ENCODE data around the gene SERTAD4.

Gene SERTAD4

GRCh38 chr1:210198840-210199239 lies 33.8 kb upstream of the SERTAD4 start:
- intact Hi-C loops (cut with DNase I; ENCODE audit: low total_unique reads): loop anchor here (5.0 kb wide), 1 partner anchor 113 kb away; no protein-coding TSS in a partner anchor
- TF ChIP-seq CTCF (IDR thresholded peaks at IDR 0.05): no peak
- no peak overlapping the region for H3K4me3 ChIP-seq
- no peak for DNase-seq
- H3K36me3 ChIP-seq: no peaks in the 10 kb centered on the region
- no peaks in the 10 kb centered on the region for H3K27me3 ChIP-seq
- H3K27ac ChIP-seq: no peak overlapping the region
- H3K9me3 ChIP-seq: peaks cover 0 to 9% (median 0%) of the 10 kb centered on the region in 3 donors
- H3K4me1 ChIP-seq: no peaks in the 10 kb centered on the region

- no peak for DNase-seq
- intact Hi-C loops (cut with DNase I; ENCODE audit: low total_unique reads): no loop called here
- Histone ChIP-seq H3K27ac (no peak overlapping the region), H3K4me3 (no peak overlapping the region), H3K4me1 (no peaks in the 10 kb centered on the region), H3K9me3 (peaks cover 0 to 9% (median 0%) of the 10 kb centered on the region in 3 donors), H3K27me3 (no peaks in the 10 kb centered on the region), H3K36me3 (no peaks in the 10 kb centered on the region)
- TF ChIP-seq CTCF (IDR thresholded peaks at IDR 0.05): peak; percentile 27 to 40
These were observed 32.4 kb upstream of the SERTAD4 start for GRCh38 chr1:210200124-210200736.

- no peaks in the 10 kb centered on the region for H3K4me1 ChIP-seq
- H3K27ac ChIP-seq: no peak overlapping the region
- no peak overlapping the region for H3K4me3 ChIP-seq
- H3K27me3 ChIP-seq: no peaks in the 10 kb centered on the region
- no peaks in the 10 kb centered on the region for H3K9me3 ChIP-seq
- no peak for TF ChIP-seq CTCF (IDR thresholded peaks at IDR 0.05)
- intact Hi-C loops (cut with DNase I; ENCODE audit: low total_unique reads): no loop called here
- no peaks in the 10 kb centered on the region for H3K36me3 ChIP-seq
- DNase-seq: no peak
These were observed 30.9 kb upstream of the SERTAD4 start for GRCh38 chr1:210201681-210202080.

GRCh38 chr1:210207597-210208450 lies 24.8 kb upstream of the SERTAD4 start:
- H3K4me3 ChIP-seq: no peak overlapping the region

GRCh38 chr1:210213335-210213734 lies 19.3 kb upstream of the SERTAD4 start:
- no peak for TF ChIP-seq CTCF (IDR thresholded peaks at IDR 0.05)
- intact Hi-C loops (cut with DNase I; ENCODE audit: low total_unique reads): no loop called here
- Histone ChIP-seq H3K27ac (no peak overlapping the region), H3K9me3 (no peaks in the 10 kb centered on the region), H3K4me3 (no peak overlapping the region), H3K36me3 (no peaks in the 10 kb centered on the region), H3K27me3 (no peaks in the 10 kb centered on the region), H3K4me1 (no peaks in the 10 kb centered on the region)
- no peak for DNase-seq

More at GRCh38 chr1:210207597-210208450, 24.8 kb upstream of the SERTAD4 start:
- Histone ChIP-seq H3K36me3 (no peaks in the 10 kb centered on the region), H3K9me3 (no peaks in the 10 kb centered on the region), H3K27ac (no peak overlapping the region), H3K27me3 (no peaks in the 10 kb centered on the region), H3K4me1 (no peaks in the 10 kb centered on the region)
- DNase-seq: no peak
- TF ChIP-seq CTCF (IDR thresholded peaks at IDR 0.05): no peak
- intact Hi-C loops (cut with DNase I; ENCODE audit: low total_unique reads): loop anchor here (5.0 kb wide), 1 partner anchor 939 kb away; no protein-coding TSS in a partner anchor

Data from tibial artery (tissue), 4 donors.